Measurements from ENCODE around the gene FREM2.
A peak's percentile ranks its signal among the peaks of the same experiment; 100 is the strongest.

FREM2 gene

GRCh38 chr13:38849315-38849714, 162.4 kb downstream of the FREM2 start:
- DNase-seq, result no peak

GRCh38 chr13:38850868-38851626, 164.2 kb downstream of the FREM2 start:
- DNase-seq, result no peak

DNA sequence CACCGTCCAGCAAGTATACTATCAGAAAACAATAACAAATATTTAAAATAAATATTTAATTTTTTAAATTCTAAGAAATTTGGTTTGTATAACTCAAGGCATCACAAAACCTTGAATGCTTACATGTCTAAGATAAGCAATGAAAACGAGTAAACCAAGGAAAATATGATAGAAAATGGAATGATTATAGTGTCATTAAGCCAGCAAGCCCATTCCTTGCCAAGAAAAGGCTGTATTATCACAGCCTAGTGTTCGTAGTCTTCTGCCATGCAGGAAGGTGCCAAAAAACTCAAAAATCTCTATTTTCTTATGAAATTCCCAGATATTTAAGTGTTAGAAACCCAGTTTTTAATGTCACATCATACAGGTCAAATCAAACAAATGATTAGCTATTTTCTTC, 167.3 kb downstream of the FREM2 start:
- no peak for DNase-seq

- no peak for DNase-seq
These were observed 169.2 kb downstream of the FREM2 start for GRCh38 chr13:38856065-38856464.

DNA sequence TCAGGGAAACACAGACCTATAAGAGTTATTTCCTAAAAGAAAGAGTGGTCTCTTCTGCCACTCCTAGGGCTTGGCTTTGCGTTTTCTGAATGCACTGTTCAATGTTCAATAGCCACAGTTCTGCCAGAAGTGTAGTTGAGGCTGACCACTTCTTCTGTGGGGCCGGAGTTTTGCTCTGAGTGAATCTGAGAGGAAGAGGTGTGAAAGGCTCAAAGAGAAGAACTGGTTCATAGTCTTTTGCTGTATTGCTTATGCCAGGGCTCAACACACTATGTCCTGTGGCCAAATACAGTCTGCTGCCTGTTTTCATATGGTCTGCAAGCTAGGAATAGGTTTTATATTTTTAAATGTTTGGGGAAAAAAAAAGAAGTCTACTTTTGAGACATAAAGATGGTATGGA, 175.6 kb downstream of the FREM2 start:
- no peak for DNase-seq

DNA sequence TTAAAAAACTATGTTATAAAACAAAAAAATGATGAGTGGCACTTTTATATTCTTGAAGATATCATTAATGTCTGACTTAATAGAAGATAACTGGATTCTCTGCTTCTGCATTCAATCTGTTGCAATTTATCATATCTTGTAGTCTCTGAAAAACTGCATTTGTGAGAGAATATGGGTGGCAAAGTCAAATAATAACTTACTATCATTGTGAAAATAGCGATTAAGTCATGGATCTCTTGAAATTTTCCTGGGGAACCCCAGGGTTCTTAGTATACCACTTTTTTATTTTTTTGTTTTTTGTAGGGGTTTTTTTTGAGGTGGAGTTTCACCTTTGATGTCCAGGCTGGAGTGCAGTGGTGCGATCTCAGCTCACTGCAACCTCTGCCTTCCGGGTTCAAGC, 176.7 kb downstream of the FREM2 start:
- DNase-seq, result no peak

DNA sequence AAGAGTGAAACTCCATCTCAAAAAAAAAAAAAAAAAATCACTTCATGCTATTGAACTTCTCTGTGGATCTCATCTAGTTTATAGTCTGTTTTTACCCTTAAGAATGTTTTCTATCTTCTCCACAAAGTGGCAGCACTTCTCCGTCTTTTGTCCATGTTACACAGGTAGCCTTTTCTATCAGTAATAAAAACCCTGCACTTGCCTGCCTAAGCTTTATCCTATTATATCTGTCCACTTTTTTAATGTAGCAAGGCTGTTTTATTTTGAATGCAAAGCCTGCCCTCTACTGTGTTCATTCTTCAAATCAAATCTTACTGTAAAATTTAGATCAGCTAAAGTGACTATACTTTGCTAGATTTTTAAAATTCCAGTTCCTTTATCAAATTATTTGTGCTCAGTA, 179.8 kb downstream of the FREM2 start:
- DNase-seq, result no peak

GRCh38 chr13:38868399-38868798, 181.5 kb downstream of the FREM2 start:
- DNase-seq, result no peak

DNA sequence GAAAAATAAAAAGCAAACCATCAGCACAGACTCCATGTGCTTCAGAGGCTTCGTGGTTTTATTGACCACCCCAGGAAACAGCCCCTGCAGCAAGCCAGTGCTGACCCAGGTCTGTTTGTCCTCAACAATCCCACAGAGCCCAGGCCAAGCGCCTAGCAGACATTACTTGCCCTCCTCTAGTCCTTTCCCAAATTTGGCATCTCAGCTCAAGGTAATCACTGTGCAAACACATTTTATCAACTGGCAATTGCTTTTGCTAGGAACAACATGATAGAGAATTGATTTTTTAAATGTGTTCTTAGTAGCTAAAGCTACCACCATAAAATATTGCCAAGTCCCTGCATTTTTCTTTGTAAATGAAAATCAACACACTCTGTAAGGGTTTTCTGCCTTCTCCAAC, 182.0 kb downstream of the FREM2 start:
- no peak for DNase-seq

- no peak for DNase-seq
These were observed 184.4 kb downstream of the FREM2 start for GRCh38 chr13:38871275-38871674.

GRCh38 chr13:38872693-38873092, 185.8 kb downstream of the FREM2 start:
- DNase-seq, result peak; percentile 48

DNA sequence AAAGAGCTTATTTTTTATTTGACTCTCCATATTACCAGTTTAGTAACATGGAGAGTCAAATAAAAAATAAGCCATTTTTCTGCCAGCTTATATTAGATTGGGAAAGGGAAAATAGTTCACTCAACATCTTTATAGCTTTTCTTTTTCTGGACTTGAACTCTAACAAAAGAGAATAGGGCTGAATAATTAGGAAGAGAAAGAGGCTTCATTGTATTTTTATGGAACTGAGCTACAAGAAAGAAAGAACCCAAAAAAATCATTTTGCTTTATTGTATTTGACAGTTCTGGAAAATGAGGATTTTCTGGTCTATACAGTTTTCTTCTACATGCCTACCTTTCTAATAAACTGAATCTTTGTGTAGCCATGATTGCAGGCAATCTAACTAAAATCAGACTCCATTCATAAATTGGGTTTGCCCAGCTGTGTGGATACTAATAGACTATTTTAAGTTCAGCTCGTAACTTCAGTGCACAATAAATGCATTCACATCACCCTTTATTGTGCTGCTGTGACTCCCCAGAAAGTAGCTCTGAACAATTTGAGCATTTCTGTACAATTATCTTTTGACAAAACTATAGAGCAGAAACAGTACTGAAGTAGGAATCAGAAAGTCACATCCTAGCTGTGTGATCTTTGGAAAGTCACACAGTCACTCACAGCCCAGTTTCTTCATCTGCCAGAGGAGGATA, 188.5 kb downstream of the FREM2 start:
- DNase-seq, result no peak

- DNase-seq, result no peak
These were observed 192.4 kb downstream of the FREM2 start for GRCh38 chr13:38879278-38879677.

DNA sequence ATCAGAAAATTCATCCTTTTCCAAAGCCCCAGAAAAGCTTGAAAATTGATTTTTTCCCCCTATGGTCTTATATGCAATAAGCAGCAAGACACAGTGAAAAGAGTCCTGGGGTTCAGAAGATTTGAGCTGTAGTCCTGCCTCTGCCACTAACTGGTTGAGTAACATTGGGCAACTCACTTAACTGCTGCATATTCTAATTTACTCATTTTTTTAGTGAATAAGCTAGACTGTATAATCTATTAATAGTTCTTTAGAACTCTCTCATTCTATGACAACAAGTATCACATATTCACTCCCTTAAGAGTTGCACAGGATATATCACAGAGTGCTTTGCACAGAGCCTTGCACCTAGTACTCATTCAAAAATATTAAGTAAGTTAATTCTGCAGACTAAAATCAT, 192.9 kb downstream of the FREM2 start:
- no peak for DNase-seq

DNA sequence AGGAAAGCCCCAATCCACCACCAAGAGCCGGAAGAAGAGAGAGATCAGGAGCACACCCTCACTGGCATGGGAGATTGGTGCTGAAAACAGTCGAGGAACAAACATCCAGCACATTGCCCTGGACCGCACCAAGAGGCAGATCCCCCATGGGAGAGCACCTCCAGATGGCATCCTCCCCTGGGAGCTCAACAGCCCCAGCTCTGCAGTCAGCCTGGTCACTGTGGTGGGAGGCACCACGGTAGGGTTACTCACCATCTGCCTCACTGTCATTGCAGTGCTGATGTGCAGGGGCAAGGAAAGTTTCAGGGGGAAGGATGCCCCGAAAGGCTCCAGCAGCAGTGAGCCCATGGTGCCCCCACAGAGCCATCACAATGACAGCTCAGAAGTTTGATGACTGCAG, 193.5 kb downstream of the FREM2 start:
- no peak for DNase-seq

GRCh38 chr13:38883783-38884182, 196.9 kb downstream of the FREM2 start:
- no peak for DNase-seq

DNA sequence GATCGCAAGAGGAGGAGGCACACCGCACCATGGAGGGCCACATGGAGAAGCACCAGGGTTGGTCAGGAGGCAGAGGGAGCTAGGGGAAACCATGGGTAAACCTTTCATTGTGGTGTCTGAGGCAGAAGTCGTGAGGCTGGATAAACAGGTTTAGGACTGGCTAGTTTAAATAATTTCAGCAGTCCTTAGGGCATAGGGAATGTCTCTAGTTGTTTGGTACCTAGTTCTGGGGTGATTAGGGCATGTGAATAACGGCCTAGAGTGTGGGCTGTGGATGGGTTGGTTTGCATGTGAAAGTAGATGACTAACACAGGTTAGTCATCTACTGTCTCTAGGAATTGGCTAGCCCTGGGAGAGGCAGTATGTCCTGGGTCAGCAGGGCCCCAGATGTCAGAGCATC, 201.4 kb downstream of the FREM2 start:
- no peak for DNase-seq

DNA sequence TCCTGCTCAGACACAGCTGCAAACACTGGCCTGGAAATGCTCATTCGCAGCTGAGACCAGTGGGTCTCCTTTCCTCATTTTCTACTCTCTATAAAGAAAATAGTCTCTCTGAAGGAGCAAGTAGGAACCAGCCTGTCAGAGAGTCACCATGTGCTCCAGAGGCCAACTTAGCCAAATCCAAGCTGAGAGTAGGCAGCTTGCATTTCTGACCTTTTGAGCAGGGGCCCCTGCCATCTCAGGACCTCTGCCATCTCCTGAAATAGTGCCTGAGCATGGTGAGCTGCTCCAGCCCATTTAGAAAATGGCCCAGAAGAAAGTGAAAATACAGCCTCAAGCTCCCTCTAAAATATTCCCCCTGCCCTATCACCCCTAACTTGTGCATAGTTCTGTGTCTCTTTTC, 208.2 kb downstream of the FREM2 start:
- DNase-seq, result no peak

DNA sequence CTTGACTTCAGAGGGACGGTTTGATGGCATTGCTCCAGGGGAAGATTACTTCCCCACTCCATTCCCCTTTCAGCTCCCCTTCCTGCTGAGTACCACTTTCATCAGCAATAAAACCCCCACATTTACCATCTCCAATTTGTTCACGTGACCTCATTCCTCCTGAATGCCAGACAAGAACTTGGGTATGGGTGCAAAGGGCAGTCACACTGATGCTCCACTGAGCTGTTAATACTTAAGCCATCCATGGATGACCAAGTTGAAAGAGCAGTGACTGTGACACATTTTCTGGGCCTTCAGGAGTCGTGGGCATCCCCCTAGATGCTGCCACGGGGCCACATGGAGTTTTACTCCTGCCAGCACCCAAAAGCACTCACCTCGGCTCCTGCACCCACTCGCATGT, 210.6 kb downstream of the FREM2 start:
- no peak for DNase-seq

DNA sequence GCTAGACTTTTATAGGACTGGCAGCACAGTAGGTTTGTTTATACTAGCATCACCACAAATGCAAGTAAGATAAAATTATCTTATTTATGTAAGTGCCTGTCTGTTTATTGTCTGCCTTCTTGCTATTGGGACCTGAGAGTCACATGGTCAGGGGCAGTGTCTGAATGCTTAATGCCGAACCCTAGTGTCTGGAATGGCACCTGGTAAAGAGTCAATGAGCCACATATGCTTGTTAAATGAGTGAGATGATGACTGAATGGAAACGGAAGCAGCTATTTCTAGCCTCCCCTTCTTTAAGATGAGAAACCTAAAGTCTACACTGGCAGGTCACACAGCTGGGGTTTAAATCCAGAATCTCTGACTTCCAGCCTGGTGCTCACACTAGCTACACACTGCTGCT, 211.6 kb downstream of the FREM2 start:
- no peak for DNase-seq

GRCh38 chr13:38899571-38899970, 212.7 kb downstream of the FREM2 start:
- DNase-seq, result no peak

GRCh38 chr13:38900188-38900587, 213.3 kb downstream of the FREM2 start:
- no peak for DNase-seq

DNA sequence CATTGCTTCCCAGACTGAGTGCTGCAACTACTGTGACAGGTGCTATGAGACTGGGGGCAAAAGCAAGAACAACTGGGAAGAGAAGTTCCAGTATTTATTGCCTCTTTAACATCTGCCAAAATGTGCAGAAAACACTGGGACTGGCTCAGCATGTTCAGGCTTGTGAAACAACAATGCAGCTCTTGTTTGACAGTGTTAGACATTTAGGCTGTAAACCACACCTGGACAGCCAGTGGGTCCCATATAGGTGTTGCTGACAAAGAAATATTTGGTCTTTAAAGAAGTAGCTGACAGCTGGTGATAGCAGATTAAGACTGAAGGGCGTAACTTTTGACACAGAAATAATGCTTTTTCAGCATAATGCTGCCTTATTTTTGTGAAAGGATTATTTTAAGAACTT, 215.7 kb downstream of the FREM2 start:
- DNase-seq, result no peak

GRCh38 chr13:38905081-38905480, 218.2 kb downstream of the FREM2 start:
- DNase-seq, result no peak

- DNase-seq, result no peak
These were observed 219.0 kb downstream of the FREM2 start for GRCh38 chr13:38905861-38906260.

Measured in hematopoietic multipotent progenitor cell treated with erythropoietin and hydrocortisone succinate and interleukin-3 and kit ligand, for 8 days (in vitro differentiated cells).